Kidney (tissue), 14 donors: ENCODE data around the gene TMEM200A. TPM values are rescaled to one million over a fixed set of nuclear protein-coding genes. Genes with fewer than 3 reads are reported as not detected.

Experiments
- DNase-seq, 5 donors: peaks; one replicate each; pipeline ENCODE4 v3.0.0-alpha.2; 2013 to 2020
- FAIRE-seq: peaks from 2 replicates; lab custom pipeline; 2012; peaks lifted over from hg19 to GRCh38; lab: Jason Lieb, UNC
- H3K27ac ChIP-seq, 2 donors: one replicate each; pipeline ENCODE4 v1.7.0; 2013; ENCODE audit warnings: low read depth in 2 of 2, low read length in 2 of 2, inconsistent platforms in 1 of 2
- H3K27me3 ChIP-seq: one replicate; pipeline ENCODE4 v1.7.1; 2013; ENCODE audit warnings: low read length, inconsistent platforms; ENCODE audit not compliant: control insufficient read depth, insufficient read depth
- H3K36me3 ChIP-seq, 3 donors: one replicate each; pipeline versions ENCODE4 v1.7.0 to v1.7.1; 2013; ENCODE audit warnings: low read length in 3 of 3, control low read depth in 1 of 3, inconsistent platforms in 1 of 3; ENCODE audit not compliant: insufficient read depth in 3 of 3, control insufficient read depth in 2 of 3
- H3K4me1 ChIP-seq, 3 donors: one replicate each; pipeline versions ENCODE4 v1.7.0 to v1.7.1; 2013; ENCODE audit warnings: low read length in 3 of 3, inconsistent platforms in 1 of 3, low read depth in 1 of 3; ENCODE audit not compliant: control insufficient read depth in 2 of 3, insufficient read depth in 2 of 3
- H3K4me3 ChIP-seq, 3 donors: one replicate each; pipeline versions ENCODE4 v1.7.0 to v1.8.1; 2013; ENCODE audit warnings: low read length in 3 of 3, control low read depth in 1 of 3, inconsistent platforms in 1 of 3
- H3K9ac ChIP-seq, 3 donors: one replicate each; pipeline versions ENCODE4 v1.7.0 to v1.7.1; 2013; ENCODE audit warnings: low read length in 3 of 3, control low read depth in 1 of 3, inconsistent platforms in 1 of 3
- H3K9me3 ChIP-seq, 3 donors: one replicate each; pipeline versions ENCODE4 v1.7.0 to v1.7.1; 2013; ENCODE audit warnings: low read length in 3 of 3, control low read depth in 1 of 3, inconsistent platforms in 1 of 3; ENCODE audit not compliant: control insufficient read depth in 2 of 3, insufficient read depth in 1 of 3
- CTCF ChIP-seq: IDR thresholded peaks from 3 replicates; pipeline ENCODE4 v1.5.1; 2012; ENCODE audit warnings: mild to moderate bottlenecking, moderate library complexity, borderline replicate concordance; ENCODE audit not compliant: insufficient read depth; ENCODE audit errors: extremely low read depth
- intact Hi-C: fragments of 100-400 bp; cut with DNase I; formaldehyde crosslinking; loops from one replicate; pipeline ENCODE4 v1.11.1; 2022
- polyA plus RNA-seq: library from polyadenylated mRNA; stranded (reverse); fragments of 350-450 nt; fragmentation: Illumina TruSeq; extraction: RNeasy Lipid Tissue Mini Kit (QIAGEN cat#74804); gene quantifications from one replicate; pipeline ENCODE4 v1.2.3, GENCODE V29; 2014; ENCODE audit warnings: low read depth, low replicate concordance; ENCODE audit not compliant: insufficient read depth
- total RNA-seq: library from RNA; stranded (reverse); fragmentation: NEBNext Ultra II Directional; extraction: Animal tissue kit (Norgen Biotek cat#: 25700); gene quantifications from one replicate; pipeline ENCODE4 v1.2.1, GENCODE V29; 2021
- donor health status: control.
- donor health status: control.
- donor health status: control.
- donor health status: control.
- donor health status: control.
- donor health status: DM: yes; HTN: yes; CAD: no.
- donor health status: Normal renal cell carcinoma (clear cell type).

TMEM200A gene
- total and polyA plus RNA-seq, 2 donors from 2014 or later, result 7.7 to 17.9 TPM

GRCh38 chr6:130395164-130395563 is 29.3 kb downstream of the TMEM200A start:
- H3K27ac ChIP-seq, result no peak overlapping the region
- no peak for DNase-seq
- no peak overlapping the region for H3K4me3 ChIP-seq
- H3K9me3 ChIP-seq, result no peaks in the 10 kb centered on the region
- no peak for TF ChIP-seq CTCF
- H3K36me3 ChIP-seq, result no peaks in the 10 kb centered on the region
- H3K27me3 ChIP-seq, result no peaks in the 10 kb centered on the region
- intact Hi-C loops, result no loop called here
- H3K4me1 ChIP-seq, result no peaks in the 10 kb centered on the region
- no peak for FAIRE-seq
- H3K9ac ChIP-seq, result no peak overlapping the region

GRCh38 chr6:130396722-130397121 is 30.9 kb downstream of the TMEM200A start:
- Histone ChIP-seq H3K9me3 (no peaks in the 10 kb centered on the region), H3K27ac (no peak overlapping the region), H3K27me3 (no peaks in the 10 kb centered on the region), H3K36me3 (no peaks in the 10 kb centered on the region), H3K4me1 (no peaks in the 10 kb centered on the region), H3K4me3 (no peak overlapping the region), H3K9ac (no peak overlapping the region)
- DNase-seq (no peak), FAIRE-seq (peak; percentile 51)
- no peak for TF ChIP-seq CTCF
- intact Hi-C loops, result no loop called here

GRCh38 chr6:130405549-130405948 is 39.7 kb downstream of the TMEM200A start:
- no peak for DNase-seq
- H3K27me3 ChIP-seq, result no peaks in the 10 kb centered on the region
- FAIRE-seq, result no peak

More at GRCh38 chr6:130405549-130405948, 39.7 kb downstream of the TMEM200A start:
- Histone ChIP-seq H3K27ac (no peak overlapping the region), H3K9me3 (no peaks in the 10 kb centered on the region), H3K9ac (no peak overlapping the region), H3K36me3 (no peaks in the 10 kb centered on the region), H3K4me3 (no peak overlapping the region), H3K4me1 (no peaks in the 10 kb centered on the region)
- TF ChIP-seq CTCF, result no peak
- intact Hi-C loops, result no loop called here
